ENCODE measurements around the gene TBC1D16. TPM values are rescaled to one million over a fixed set of nuclear protein-coding genes. Genes with fewer than 3 reads are reported as not detected.
A peak's percentile ranks its signal among the peaks of the same experiment; 100 is the strongest.

TBC1D16 gene
- total and polyA plus RNA-seq, 10 of the 15 experiments (the other 5 are each of a cell fraction or from before 2014, with no cell fraction given): 0.01 to 0.13 (median 0.06) TPM; not detected in 3

GRCh38 chr17:80034791-80035686, 633 bp downstream of the TBC1D16 start:
- FAIRE-seq (no peak), ATAC-seq (no peak), DNase-seq (ENCODE audit: low read depth, low spot score) (no peak)
- Histone ChIP-seq H3K27ac (ENCODE audit: control insufficient read depth, insufficient read depth) (no peak overlapping the region), H3K79me2 (ENCODE audit: control insufficient read depth, insufficient read depth, low read length) (no peaks in the 10 kb centered on the region), H3K9ac (ENCODE audit: control insufficient read depth, insufficient read depth, low read length) (no peak overlapping the region), H2AFZ (ENCODE audit: control insufficient read depth, low read depth, low read length) (no peak overlapping the region), H4K20me1 (ENCODE audit: control insufficient read depth, insufficient read depth) (no peaks in the 10 kb centered on the region; the same call in 1 of the 2 replicates), H3K9me3 (replicated peaks; ENCODE audit: control insufficient read depth, insufficient read depth, low read length) (no peaks in the 10 kb centered on the region), H3K4me3 (no peak overlapping the region), H3K4me2 (ENCODE audit: control insufficient read depth, insufficient read depth) (peak overlapping the region; percentile 57), H3K27me3 (replicated peaks in 1 of 2; ENCODE audit: control insufficient read depth in 2 of 2, insufficient read depth in 2 of 2, low read length in 1 of 2) (peaks cover 3 to 4% of the 10 kb centered on the region in 2 experiments; a peak in 3 of 4 replicates), H3K4me1 (ENCODE audit: control insufficient read depth, insufficient read depth, low read length) (no peaks in the 10 kb centered on the region), H3K36me3 (ENCODE audit: control insufficient read depth in 2 of 2, insufficient read depth in 2 of 2, low read length in 1 of 2) (no peaks in the 10 kb centered on the region)
- ChIA-PET SMC1A (ENCODE audit: uncharacterized antibody, unreplicated experiment) (interaction anchor here (0.6 kb wide), 1 partner anchor 632 kb away, joined by 6 read pairs; no protein-coding TSS in a partner anchor), RAD21 (ENCODE audit: unreplicated experiment) (no interaction called here), POLR2A (no interaction called here), CTCF (no interaction called here)
- in situ Hi-C loops (cut with MboI) (no loop called here), intact Hi-C loops (cut with micrococcal nuclease; ENCODE audit: unreplicated experiment) (no loop called here)
- TF ChIP-seq SUZ12 (IDR thresholded peaks at IDR 0.05; ENCODE audit: unreplicated experiment) (peak; percentile 45), ZNF687 (IDR thresholded peaks at IDR 0.05) (no peak)
- WGBS (ENCODE audit: insufficient coverage, insufficient replicate concordance, low lambda C conversion rate, missing lambda C conversion rate): 6% methylated on average over 44 of the region's 55 CpGs
- no TSS peak for BruUV-seq (replicated peaks)

All from GM12878 (cell line).